ENCODE results near the gene CACNG8.
"Not testable (repeated sequence)": the region's sequence is repeated elsewhere in the genome, so short reads cannot be mapped to it uniquely, and the experiment has no call there.

The CACNG8 gene

GRCh38 chr19:54035215-54036178 lies 72.8 kb downstream of the CACNG8 start:
- DNase-seq (ENCODE audit: low spot score) = no peak

GRCh38 chr19:54036542-54036941 lies 73.8 kb downstream of the CACNG8 start:
- not testable (repeated sequence) for DNase-seq (ENCODE audit: low spot score)

Data from ecto neural progenitor cell (in vitro differentiated cells).